ENCODE measurements around the gene FBXO31.
A peak's percentile ranks its signal among the peaks of the same experiment; 100 is the strongest.

GRCh38 chr16:87383505-87384161, at the start of gene FBXO31:
- TF ChIP-seq PRDM4 (tag by site-specific recombination; IDR thresholded peaks at IDR 0.05) (peak; percentile 76), ZNF701 (tag by site-specific recombination; IDR thresholded peaks at IDR 0.05) (no peak), ZNF239 (tag by site-specific recombination; IDR thresholded peaks at IDR 0.05) (peak; percentile 68; the same call in 1 of the 2 replicates), CTCF (tag by site-specific recombination; IDR thresholded peaks at IDR 0.05) (peak; percentile 88), ZNF121 (tag by site-specific recombination; IDR thresholded peaks at IDR 0.05) (no peak), ZFP3 (tag by site-specific recombination; IDR thresholded peaks at IDR 0.05; ENCODE audit: low read depth) (no peak), ZNF423 (tag by site-specific recombination; IDR thresholded peaks at IDR 0.05) (no peak), ZBTB20 (tag by site-specific recombination; IDR thresholded peaks at IDR 0.05) (no peak), ZNF280D (tag by site-specific recombination; IDR thresholded peaks at IDR 0.05) (no peak)

Measured in HEK293 (cell line).